Inferior parietal cortex (tissue), 1 donor: ENCODE results near the gene PEAK1.
"Not testable (repeated sequence)": the region's sequence is repeated elsewhere in the genome, so short reads cannot be mapped to it uniquely, and the experiment has no call there.

Source experiments
- DNase-seq: peaks from one replicate; pipeline ENCODE4 v3.0.0-alpha.2; 2016; ENCODE audit errors: extremely low spot score

PEAK1 gene

DNA sequence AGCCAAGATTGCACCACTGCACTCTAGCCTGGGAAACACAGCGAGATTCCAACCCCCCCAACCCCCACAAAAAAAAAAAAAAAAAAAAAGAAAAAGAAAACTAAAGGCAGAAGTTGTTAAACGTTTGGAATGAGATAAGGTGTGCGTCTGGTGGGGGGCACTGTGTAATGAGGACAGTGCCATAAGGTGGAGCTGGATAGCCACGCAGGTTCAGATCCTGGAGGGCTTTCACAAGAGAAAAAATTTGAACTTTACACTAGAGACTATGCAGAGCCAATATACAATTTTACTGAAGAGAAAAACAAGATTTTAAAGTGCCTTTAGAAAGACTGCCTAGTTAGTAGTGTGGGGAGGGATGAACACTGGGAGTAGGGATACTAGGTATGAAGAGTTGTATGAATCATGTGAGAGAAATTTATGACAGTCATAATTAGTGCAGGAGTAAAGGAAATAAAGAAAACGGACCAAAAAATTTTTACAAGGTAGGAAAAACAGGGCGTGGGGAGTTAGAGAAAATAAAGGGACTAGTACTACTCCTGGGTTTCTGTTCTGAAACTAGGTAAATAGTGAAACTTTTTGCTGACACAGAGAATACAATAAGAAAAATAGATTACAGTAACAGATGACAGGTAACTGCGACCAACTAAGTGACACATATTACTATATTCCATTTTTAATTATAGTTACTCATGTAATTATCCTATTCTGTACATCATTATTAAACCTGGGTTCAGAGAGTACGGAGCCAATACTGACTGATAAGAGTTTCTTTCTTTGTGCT is 108.1 kb downstream of the PEAK1 start:
- no peak for DNase-seq

DNA sequence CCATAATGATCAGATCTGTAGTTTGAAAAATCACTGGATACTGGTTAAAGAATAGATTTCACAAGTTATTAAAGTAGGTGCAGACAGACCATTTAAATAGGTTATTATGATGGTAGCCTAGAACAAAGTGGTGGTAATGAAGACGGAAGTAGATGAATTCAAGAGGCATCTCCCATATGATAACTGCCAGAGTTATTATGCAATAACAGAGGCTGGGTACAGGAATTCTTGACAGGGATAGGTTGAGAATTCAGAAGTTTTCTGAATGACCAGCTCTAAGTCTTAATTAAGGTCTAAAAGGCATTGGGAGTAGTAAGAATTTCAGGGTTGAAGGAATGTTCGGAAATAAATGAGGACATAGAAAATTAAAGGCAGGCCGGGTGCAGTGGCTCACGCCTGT is 108.9 kb downstream of the PEAK1 start:
- DNase-seq, result no peak

DNA sequence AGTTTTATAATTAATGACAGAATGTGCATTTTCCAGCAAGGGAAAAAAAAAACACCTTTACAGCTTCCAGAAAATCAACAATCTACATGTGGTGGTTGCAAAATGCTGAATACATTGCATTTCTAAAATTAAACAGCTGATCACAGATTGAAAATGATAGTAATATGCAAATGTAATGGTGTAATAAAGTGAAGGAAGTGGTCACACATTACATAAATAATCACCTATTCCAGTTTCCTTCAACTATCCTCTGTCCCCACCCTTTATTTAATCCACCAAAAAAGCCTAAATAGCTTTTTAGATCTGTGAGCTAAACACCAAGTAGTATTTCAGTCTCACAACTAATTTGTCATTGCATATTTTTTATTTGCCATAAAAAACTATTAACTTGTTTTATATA is 110.5 kb downstream of the PEAK1 start:
- no peak for DNase-seq

DNA sequence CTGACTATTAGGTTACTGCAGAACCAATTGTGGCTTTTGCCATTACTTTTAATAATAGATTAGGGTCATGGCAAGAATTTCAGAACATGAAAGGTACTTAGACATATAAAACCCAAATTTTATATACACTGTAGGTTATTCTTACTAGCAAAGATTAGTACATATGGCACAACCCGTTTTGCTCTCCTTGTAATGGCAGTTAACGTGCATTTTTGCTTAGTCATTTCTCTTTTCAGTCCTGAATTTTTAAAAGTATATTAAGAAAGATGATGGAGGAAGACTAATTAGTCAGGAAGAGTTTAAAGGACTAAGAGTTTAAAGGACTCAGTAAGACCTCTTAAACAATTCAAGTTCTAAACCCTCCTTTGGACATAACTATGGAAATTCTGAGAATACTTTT is 114.0 kb downstream of the PEAK1 start:
- no peak for DNase-seq

DNA sequence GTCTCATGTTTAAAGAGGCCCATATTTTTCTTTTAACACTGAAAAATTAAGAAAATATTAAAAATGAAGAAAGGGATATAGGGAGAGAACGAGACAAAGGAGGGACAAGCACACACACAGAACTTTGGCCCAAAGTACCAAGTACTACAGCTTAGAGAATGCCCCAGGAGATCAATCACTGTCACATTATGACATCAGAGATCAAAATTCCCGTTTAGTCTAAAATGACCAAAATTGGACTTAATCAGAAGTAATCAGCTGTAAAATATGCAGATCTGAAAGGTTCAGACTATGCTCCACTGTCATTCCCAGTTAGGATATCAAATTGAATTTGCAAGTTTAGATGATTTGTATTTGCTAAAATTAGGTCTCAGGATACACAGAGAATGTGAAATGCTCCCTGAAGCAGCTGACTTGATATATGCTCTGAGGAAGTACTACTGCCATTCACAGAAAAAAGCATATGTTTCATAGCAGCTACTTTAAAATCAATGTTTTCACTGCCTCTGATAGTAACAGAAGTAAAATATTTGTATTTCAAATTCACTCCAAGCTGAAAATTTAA is 123.0 kb downstream of the PEAK1 start:
- no peak for DNase-seq

DNA sequence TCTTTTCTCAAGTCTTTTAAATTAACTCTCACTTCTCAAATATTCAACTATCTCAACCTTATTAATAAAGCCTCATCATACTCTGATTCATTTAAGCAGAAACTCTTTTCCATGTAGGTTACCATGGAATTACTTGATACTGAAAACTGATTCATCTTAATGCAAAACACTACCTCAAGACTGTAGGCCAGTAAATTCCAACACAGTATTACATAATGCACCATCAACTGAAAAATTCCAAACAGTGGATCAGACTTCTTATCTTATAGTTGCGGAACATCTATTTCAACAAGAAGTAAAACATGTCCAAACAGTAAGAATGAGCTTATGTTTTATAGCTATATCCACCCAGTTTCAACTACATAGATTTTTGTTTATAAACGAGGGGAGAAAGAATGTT is 124.5 kb downstream of the PEAK1 start:
- DNase-seq, result no peak

DNA sequence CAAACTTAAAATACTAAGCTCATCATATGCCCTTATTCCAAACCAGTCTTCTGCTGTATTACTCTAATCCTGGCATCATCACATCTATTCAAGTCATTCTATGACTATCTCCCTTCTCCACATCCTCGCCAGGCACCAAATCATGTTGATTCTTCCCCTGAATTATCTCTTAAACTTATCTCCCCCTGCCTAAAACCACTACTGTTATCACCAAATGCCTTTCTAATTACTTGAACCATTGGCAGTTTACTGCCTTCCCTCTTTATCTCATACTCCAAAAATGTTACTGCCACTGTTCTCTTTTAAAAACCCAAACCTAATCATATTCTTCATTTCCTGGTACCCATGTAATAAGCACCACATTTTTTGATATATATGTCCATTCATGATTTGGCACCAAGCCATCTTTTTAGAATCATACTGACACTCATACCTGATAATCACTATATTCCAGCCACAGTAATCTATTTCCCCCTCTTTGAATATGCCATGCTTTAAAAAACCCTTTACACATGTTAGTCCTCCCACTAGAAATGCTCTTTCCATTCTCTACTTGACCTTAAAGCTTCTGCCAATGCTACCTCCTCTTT is 126.8 kb downstream of the PEAK1 start:
- no peak for DNase-seq

DNA sequence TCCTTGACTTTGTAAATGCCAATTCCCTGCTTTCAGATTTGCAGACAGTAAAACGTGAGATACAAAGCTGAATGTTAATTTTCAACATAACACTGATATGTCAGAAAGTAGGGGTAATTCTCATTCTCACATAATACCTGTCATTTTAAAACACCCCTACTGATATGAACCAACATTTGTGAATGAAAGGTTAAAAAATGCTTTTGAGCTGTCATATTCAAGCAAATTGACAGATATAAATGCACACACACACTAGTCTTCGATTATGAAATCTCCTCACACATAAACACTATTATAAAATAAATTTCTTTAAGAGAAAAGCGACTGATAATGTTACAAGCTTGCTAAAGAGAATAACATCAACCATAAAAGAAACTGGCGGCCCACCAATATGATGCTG is 128.8 kb downstream of the PEAK1 start:
- DNase-seq, result no peak

DNA sequence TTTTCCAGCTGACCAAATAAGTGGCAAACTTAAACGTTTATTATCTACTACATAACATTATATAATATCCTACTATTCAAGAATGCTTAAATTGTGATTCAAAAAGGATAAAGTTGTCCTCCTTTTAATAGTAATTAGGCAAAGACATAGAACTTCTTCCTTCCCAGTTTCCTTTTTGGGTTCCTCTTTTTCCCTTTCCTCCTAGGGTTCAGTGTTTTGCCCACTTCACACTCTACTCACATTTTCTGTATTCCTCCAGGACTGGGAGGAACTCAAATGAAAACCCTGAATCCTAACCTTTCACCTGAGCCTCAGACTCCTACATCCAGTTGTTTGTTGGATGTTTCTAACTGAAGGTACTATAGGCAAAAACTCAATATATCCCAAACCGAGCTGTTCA is 132.5 kb downstream of the PEAK1 start:
- DNase-seq, result no peak

DNA sequence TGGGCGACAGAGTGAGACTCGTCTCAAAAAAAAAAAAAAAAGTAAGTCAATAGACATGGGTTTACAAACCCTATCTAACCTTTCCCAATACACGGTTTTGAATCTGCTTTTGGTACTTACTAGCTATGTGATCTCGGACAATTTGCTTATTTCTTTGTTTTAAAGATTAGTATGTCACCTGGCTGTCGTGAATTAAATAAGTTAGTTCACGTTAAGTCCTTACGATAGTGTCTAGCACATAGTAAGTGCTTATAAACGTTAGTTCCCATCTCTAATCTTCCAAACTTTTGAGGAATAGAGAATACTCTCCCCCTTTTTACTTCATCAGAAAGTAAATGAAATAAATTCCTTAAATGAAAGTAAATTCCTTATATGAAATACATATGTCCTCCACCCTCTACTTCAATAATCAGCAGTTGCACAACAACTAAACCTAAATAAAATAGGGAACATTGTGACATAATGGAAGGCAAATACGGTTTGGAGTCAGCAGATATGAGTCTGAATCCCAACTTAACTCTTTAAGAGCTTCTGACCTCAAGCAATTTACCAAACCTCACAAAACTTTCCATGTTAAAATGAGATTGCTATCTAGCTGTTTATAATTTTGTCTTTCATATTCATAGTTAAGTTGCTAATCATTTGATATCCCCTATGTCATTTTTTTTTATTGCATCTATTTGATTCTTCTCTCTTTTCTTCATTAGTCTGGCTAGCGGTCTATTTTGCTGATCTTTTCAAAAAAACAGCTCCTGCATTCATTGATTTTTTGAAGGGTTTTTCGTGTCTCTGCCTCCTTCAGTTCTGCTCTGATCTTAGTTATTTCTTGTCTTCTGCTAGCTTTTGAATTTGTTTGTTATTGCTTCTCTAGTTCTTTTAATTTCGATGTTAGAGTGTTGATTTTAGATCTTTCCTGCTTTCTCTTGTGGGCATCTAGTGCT is 134.6 kb downstream of the PEAK1 start:
- DNase-seq, result no peak

DNA sequence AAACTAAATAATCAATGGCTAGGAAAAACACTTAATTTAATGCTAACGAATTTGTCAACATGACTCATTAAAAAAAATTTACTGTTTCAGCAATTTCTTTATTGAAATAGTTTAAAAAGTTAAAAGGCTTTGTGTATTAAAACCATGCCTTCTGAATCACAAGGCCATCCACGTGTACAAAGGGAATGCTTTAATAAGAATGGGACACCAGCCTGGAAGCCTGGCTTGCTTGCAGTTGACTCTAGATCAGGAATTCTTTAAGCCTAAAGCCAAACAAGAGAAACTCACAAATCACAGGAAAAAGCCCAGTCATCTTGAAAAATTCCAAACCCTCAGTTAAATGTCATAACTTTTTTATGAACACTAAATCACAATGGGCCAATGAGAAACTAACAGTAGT is 137.6 kb downstream of the PEAK1 start:
- DNase-seq, result no peak

DNA sequence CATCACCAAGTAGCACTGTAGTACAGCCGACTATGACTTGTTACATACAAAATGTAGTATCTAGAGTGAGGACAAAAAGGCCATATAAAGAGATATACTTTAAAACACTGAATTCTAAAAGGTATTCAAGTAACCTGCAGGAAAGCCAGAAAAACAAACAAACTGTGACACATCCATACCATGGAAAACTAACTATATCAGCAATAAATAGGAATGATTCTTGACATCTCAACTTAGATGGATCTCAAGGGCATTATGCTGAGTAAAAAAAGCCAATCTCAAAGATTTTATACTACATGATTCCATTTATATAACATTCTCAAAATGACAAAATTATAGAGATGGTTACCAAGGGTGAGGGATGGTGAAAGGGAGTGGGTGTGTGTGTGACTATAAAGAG is 143.0 kb downstream of the PEAK1 start:
- DNase-seq, result no peak

DNA sequence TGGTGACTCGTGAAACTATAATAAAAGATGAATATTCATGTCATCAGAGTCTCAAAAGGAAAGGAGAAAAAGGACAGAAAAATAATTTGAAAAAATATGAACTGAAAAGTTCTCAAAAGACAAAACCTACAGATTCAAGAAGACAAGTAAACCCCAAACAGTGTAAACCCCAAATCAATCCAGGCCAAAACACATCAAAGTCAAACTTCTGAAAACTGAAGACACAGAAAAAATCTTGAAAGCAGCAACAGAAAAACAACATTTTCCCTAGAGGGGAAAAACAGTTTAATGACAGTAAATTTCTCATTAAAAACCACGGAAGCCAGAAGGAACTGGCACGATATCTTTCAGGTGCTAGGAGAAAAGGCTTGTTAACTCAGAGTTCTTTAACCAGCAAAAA is 143.8 kb downstream of the PEAK1 start:
- DNase-seq, result no peak

DNA sequence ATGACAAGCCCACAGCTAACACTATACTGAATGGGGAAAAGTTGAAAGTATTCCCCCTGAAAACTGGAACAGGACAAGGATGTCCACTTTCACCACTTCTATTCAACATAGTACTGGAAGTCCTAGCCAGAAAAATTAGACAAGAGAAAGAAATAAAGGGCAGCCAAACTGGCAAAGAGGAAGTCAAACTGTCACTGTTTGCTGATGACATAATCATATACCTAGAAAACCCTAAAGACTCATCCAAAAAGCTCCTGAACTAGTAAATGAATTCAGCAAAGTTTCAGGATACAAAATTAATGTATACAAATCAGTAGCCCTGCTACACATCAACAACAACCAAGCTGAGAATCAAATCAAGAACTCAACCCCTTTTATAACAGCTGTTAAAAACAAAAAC is 146.8 kb downstream of the PEAK1 start:
- DNase-seq, result not testable (repeated sequence)

DNA sequence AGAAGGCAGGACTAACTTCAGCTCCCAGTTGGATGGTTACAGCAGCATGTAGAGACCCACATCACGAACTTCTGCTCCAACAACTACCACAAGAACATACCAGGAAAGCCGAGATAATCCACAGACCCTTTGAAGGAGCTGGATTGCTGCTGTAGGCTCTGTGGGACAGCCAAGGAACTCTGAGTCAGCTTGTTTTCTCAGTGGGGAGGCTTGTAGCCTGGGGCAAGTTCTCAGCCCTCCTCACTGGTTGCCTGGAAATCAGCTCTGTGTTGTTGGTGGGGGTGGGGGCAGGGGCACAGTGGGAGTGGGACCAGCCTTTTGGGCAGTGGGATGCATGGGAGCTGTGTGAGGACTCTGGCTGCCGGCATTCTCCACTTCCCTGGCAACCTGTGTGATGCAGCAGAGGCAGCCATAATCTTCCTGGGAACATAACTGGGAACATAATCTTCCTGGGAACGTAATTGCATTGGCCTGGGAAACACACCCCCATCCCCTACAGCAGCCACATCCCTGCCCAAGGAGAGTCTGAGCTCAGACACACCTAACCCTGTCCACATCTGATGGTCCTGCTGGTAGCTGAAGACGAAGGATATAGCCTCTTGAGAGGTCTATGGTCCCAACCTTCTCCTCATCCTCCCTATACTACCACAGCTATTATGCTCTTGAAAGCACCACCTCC is 153.1 kb downstream of the PEAK1 start:
- DNase-seq, result no peak

DNA sequence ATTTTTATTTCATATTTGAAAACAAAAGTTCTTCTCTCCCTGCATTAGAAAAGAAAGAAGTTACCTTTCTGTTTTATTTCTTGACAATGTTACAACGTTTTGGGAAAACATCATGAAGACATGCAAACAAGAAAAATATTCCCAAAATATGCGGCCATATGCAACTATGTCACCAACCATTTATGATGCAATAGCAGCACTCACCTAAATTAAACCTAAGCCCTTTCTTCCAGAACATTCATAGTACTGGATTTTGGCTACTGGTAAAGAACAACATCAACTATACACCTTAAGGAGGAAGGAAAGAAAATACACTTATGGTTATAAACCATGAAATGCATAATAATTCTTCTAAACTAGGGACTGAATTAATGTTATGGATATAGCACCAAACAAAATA is 164.5 kb downstream of the PEAK1 start:
- DNase-seq, result no peak

DNA sequence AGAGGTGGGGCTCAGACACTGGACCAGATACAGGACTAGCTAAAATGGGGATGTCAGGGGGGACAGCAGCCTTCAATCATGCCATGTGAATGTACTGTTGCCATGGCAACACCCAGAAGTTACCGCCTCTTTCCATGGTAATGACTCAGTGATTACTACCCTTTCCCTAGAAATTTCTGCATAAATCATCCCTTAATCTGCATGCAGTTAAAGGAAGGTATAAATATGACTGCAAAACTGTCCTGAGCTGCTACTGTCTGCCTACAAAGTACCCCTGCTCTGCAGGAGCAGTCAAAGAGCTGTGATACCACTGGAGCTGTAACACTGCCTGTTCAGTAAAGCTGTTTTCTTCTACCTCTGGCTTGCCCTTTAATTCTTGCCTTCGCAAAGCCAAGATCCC is 168.2 kb downstream of the PEAK1 start:
- DNase-seq, result no peak

DNA sequence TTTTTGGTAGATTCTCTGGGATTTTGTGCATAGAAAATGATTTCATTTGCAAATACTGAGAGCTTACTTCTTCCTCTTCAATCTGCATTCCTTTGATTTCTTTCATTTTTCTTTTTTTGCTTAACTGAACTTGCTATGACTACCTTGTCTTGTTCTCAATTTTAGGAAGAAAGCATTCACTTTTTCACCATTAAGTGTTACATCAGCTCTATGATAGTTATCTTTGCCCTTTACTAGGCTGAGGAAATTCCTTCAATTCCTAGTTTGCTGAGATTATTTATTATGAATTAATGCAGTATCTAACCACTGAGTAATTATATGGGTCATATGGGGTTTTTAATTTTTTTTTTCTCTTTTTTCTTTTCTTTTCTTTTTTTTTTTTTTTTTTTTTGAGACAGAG is 172.8 kb downstream of the PEAK1 start:
- DNase-seq, result no peak

DNA sequence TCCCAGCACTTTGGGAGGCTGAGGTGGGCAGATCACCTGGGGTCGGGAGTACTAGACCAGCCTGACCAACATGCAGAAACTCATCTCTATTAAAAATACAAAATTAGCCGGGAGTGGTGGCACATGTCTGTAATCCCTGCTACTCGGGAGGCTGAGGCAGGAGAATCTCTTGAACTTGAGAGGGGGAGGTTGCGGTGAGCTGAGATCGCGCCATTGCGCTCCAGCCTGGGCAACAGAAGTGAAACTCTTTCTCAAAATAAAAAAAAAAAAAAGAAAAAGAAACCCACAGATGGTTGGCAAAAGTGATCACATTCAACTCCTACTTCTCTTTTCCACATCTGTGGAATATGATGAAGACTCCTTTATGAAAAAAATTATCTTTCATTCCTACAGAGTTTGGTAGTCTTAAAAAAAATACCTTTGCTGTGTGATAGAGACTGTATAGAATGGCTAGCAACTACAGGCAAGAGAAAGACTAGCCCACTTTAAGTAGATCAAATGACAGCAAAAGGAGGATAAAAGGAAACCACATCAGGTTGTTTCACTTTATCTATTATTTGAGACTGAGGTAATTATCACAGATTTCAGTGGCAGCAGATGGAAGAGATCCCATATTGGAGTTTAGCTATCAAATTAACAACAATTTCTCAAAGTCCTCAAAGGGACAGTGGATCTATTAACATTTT is 176.0 kb downstream of the PEAK1 start:
- no peak for DNase-seq

DNA sequence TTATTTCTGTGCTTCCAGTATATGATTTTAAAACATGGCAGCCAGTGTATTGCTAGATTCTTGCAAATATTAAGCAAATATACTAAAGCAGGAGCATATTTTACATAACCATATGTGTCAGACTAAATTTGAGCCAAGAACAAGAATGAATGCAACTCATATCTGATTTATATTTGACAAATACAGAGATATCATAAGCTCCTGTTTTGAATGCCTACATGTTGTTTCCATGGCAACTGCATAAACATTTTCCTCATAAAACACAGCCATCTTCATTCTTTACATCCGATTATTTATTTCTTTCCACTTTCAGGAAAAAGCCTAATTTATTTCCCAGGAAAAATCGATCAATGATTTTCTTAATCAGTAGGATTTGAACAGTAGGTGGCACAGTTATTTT is 176.8 kb downstream of the PEAK1 start:
- DNase-seq, result no peak
